ENCODE data around the gene LAMA2. TPM values are rescaled to one million over a fixed set of nuclear protein-coding genes. Genes with fewer than 3 reads are reported as not detected.

LAMA2 gene
- polyA plus RNA-seq, 1 of the 3 experiments (the other 2 are of a cell fraction), result 0.92 TPM

DNA sequence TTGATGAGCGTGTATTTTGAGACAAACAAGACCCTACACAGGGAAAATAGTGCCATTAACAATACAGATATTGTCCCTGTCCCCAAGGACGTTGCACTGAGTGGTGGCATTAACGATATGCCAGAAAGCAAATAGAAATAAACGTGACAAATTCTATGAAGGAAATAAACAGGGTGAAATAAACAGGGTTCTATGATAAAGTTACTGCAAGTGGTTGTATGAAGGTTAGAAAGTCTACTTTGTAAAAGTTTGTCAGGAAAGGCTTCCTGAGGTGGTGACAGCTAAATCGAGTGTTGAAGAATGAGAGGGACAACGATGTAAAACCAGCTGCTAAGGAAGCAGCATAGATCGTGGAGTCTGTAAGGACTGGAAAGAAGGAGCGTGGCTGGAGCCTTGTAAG lies 380.2 kb downstream of the LAMA2 start (continued):
- TF ChIP-seq, protein P1, sequence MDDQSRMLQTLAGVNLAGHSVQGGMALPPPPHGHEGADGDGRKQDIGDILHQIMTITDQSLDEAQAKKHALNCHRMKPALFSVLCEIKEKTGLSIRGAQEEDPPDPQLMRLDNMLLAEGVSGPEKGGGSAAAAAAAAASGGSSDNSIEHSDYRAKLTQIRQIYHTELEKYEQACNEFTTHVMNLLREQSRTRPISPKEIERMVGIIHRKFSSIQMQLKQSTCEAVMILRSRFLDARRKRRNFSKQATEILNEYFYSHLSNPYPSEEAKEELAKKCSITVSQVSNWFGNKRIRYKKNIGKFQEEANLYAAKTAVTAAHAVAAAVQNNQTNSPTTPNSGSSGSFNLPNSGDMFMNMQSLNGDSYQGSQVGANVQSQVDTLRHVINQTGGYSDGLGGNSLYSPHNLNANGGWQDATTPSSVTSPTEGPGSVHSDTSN (IDR thresholded peaks at IDR 0.05), result no peak
- TF ChIP-seq NRF1 (IDR thresholded peaks at IDR 0.05; ENCODE audit: low read depth, low read length) (no peak), RCOR1 (IDR thresholded peaks at IDR 0.05; ENCODE audit: low read length) (no peak), FOXM1 (IDR thresholded peaks at IDR 0.05; ENCODE audit: low read depth) (no peak), RAD21 (IDR thresholded peaks at IDR 0.05; ENCODE audit: low read length) (no peak)

DNA sequence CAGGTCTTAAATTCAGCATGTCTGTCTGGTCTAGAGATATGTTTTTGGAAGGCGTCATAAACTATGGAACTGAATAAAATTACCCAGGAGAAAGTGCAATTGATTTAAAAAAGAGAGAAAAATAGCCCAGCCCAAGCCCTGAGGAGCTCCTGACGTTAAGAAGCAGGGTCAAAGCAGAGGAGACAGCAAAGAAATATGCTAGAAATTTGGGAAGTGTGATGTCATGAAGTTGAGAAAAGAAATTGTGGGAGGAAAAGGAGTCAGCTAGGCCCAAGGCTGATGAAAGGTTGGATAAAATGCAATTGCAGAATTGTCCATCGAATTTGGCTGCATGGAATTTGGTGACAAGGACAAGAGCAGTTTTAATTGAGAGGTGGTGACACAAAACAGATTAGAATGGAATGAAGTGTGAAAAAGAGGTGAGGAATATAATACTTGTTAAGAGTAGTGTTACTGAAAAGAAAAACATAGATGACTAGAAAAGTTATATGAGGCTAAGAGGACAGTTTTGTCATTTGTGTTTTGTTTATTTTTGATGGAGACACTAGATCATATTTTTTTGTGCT lies 381.6 kb downstream of the LAMA2 start:
- 2% methylated on average over 3 of the region's 3 CpGs for WGBS (ENCODE audit: low lambda C conversion rate)

DNA sequence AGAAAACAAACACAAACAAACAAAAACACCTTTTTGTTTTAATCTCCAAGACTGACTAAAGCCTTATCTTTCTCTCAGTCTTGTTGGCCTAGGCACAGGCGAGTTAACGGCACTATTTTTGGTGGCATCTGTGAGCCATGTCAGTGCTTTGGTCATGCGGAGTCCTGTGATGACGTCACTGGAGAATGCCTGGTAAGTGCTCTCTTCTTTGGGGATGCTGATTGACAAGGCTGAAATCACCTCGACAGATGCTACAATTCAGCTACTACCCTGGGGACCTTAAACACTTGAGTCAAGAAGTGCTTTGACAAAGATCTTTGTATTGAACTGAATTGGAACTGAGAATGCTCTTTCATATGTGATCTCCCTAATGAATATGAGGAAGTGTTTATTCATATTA lies 384.1 kb downstream of the LAMA2 start:
- POLR2A ChIA-PET, result no interaction called here

More for the DNA sequence above, 381.6 kb downstream of the LAMA2 start:
- no peaks in the 10 kb centered on the region for H4K20me1 ChIP-seq (ENCODE audit: insufficient read depth)
- H3K4me1 ChIP-seq (ENCODE audit: control insufficient read depth in 1 of 2, insufficient read depth in 2 of 2, low read depth in 1 of 2, low read length in 1 of 2), result no peaks in the 10 kb centered on the region; a peak in 1 of 4 replicates
- H3F3A ChIP-seq (replicated peaks; ENCODE audit: insufficient read depth), result no peaks in the 10 kb centered on the region
- no peak overlapping the region for H3K27ac ChIP-seq (ENCODE audit: low read depth in 2 of 2, low read length in 1 of 2)
- no peak overlapping the region for H2AFZ ChIP-seq (ENCODE audit: low read depth)
- no peak for DNase-seq
- H3K9me3 ChIP-seq, result no peaks in the 10 kb centered on the region
- POLR2A ChIA-PET, result no interaction called here
- H3K4me2 ChIP-seq, result no peak overlapping the region
- no peak for TF ChIP-seq RAD21 (IDR thresholded peaks at IDR 0.05; ENCODE audit: low read length)
- TF ChIP-seq TAF1 (IDR thresholded peaks at IDR 0.05; ENCODE audit: borderline replicate concordance, low read depth, low read length), result no peak
- no peak for TF ChIP-seq JUND (IDR thresholded peaks at IDR 0.05)
- TF ChIP-seq SMC3 (IDR thresholded peaks at IDR 0.05; ENCODE audit: low read depth, low read length), result no peak
- no peak for TF ChIP-seq FOSL2 (IDR thresholded peaks at IDR 0.05; ENCODE audit: borderline replicate concordance, low read depth)
- TF ChIP-seq MEF2A (IDR thresholded peaks at IDR 0.05; ENCODE audit: borderline replicate concordance, low read depth), result no peak
- no peak for TF ChIP-seq ELF1 (IDR thresholded peaks at IDR 0.05)
- CTCF ChIA-PET, result no interaction called here
- no peaks in the 10 kb centered on the region for H3K9me2 ChIP-seq
- H3K27me3 ChIP-seq (ENCODE audit: insufficient read depth), result peaks cover 8% of the 10 kb centered on the region; the same call in 1 of the 2 replicates
- H3K79me2 ChIP-seq (ENCODE audit: insufficient read depth), result no peaks in the 10 kb centered on the region
- no peak overlapping the region for H3K9ac ChIP-seq
- no peak overlapping the region for H3K4me3 ChIP-seq (ENCODE audit: low read depth in 2 of 2, low read length in 1 of 2)
- H3K36me3 ChIP-seq (replicated peaks in 1 of 2; ENCODE audit: control insufficient read depth in 1 of 2, insufficient read depth in 2 of 2, low read length in 1 of 2), result no peaks in the 10 kb centered on the region

More for the DNA sequence above, 384.1 kb downstream of the LAMA2 start:
- Histone ChIP-seq H2AFZ (ENCODE audit: low read depth) (no peak overlapping the region), H3K4me3 (ENCODE audit: low read depth in 2 of 2, low read length in 1 of 2) (no peak overlapping the region), H3K9ac (no peak overlapping the region), H3K4me1 (ENCODE audit: control insufficient read depth in 1 of 2, insufficient read depth in 2 of 2, low read depth in 1 of 2, low read length in 1 of 2) (no peaks in the 10 kb centered on the region), H4K20me1 (ENCODE audit: insufficient read depth) (no peaks in the 10 kb centered on the region), H3K27me3 (ENCODE audit: insufficient read depth) (peaks cover 8% of the 10 kb centered on the region; the same call in 1 of the 2 replicates), H3K36me3 (replicated peaks in 1 of 2; ENCODE audit: control insufficient read depth in 1 of 2, insufficient read depth in 2 of 2, low read length in 1 of 2) (no peaks in the 10 kb centered on the region), H3F3A (replicated peaks; ENCODE audit: insufficient read depth) (no peaks in the 10 kb centered on the region), H3K9me3 (no peaks in the 10 kb centered on the region), H3K79me2 (ENCODE audit: insufficient read depth) (no peaks in the 10 kb centered on the region), H3K4me2 (no peak overlapping the region), H3K9me2 (no peaks in the 10 kb centered on the region), H3K27ac (ENCODE audit: low read depth in 2 of 2, low read length in 1 of 2) (no peak overlapping the region)
- CTCF ChIA-PET, result interaction anchor here (1.7 kb wide), 1 partner anchor 15 kb away, joined by 8 read pairs; no protein-coding TSS in a partner anchor
- TF ChIP-seq, protein P2, sequence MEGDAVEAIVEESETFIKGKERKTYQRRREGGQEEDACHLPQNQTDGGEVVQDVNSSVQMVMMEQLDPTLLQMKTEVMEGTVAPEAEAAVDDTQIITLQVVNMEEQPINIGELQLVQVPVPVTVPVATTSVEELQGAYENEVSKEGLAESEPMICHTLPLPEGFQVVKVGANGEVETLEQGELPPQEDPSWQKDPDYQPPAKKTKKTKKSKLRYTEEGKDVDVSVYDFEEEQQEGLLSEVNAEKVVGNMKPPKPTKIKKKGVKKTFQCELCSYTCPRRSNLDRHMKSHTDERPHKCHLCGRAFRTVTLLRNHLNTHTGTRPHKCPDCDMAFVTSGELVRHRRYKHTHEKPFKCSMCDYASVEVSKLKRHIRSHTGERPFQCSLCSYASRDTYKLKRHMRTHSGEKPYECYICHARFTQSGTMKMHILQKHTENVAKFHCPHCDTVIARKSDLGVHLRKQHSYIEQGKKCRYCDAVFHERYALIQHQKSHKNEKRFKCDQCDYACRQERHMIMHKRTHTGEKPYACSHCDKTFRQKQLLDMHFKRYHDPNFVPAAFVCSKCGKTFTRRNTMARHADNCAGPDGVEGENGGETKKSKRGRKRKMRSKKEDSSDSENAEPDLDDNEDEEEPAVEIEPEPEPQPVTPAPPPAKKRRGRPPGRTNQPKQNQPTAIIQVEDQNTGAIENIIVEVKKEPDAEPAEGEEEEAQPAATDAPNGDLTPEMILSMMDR (IDR thresholded peaks at IDR 0.05), result no peak
- TF ChIP-seq RAD21 (IDR thresholded peaks at IDR 0.05; ENCODE audit: low read length), result no peak
- no peak for TF ChIP-seq SIN3A (IDR thresholded peaks at IDR 0.05; ENCODE audit: borderline replicate concordance, low read depth, low read length)
- TF ChIP-seq GABPA (IDR thresholded peaks at IDR 0.05; ENCODE audit: low read depth), result no peak
- no peak for TF ChIP-seq YY1 (IDR thresholded peaks at IDR 0.05; ENCODE audit: low read depth)
- no peak for TF ChIP-seq CHD2 (IDR thresholded peaks at IDR 0.05; ENCODE audit: low read length, partially characterized antibody)
- TF ChIP-seq, protein P1 (IDR thresholded peaks at IDR 0.05), result no peak
- no peak for TF ChIP-seq EZH2phosphoT487 (IDR thresholded peaks at IDR 0.05; ENCODE audit: borderline replicate concordance, low read depth)
- TF ChIP-seq, protein P3, sequence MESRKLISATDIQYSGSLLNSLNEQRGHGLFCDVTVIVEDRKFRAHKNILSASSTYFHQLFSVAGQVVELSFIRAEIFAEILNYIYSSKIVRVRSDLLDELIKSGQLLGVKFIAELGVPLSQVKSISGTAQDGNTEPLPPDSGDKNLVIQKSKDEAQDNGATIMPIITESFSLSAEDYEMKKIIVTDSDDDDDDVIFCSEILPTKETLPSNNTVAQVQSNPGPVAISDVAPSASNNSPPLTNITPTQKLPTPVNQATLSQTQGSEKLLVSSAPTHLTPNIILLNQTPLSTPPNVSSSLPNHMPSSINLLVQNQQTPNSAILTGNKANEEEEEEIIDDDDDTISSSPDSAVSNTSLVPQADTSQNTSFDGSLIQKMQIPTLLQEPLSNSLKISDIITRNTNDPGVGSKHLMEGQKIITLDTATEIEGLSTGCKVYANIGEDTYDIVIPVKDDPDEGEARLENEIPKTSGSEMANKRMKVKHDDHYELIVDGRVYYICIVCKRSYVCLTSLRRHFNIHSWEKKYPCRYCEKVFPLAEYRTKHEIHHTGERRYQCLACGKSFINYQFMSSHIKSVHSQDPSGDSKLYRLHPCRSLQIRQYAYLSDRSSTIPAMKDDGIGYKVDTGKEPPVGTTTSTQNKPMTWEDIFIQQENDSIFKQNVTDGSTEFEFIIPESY (IDR thresholded peaks at IDR 0.05; ENCODE audit: borderline replicate concordance, low read depth), result no peak
- TF ChIP-seq TEAD4 (IDR thresholded peaks at IDR 0.05; ENCODE audit: borderline replicate concordance, insufficient read depth), result no peak
- no peak for TF ChIP-seq NFIC (IDR thresholded peaks at IDR 0.05; ENCODE audit: borderline replicate concordance)
- 3% methylated on average over 5 of the region's 5 CpGs for WGBS (ENCODE audit: low lambda C conversion rate)
- DNase-seq, result no peak

Data from SK-N-SH (cell line).